ENCODE results near the gene TAPT1.

- TF ChIP-seq CTCF (IDR thresholded peaks at IDR 0.05), result no peak
- no peak for TF ChIP-seq POLR2A (IDR thresholded peaks at IDR 0.05)
Observed at GRCh38 chr4:16239086-16239485, 12.8 kb upstream of the TAPT1 start.

Data from vagina (tissue), 2 donors.